NCI-H510A (cell line): ENCODE results near the gene IFITM10.

Experiments used
- DNase-seq: peaks from one replicate; lab custom pipeline; 2025; lab: John Stamatoyannopoulos, UW

IFITM10 gene

DNA sequence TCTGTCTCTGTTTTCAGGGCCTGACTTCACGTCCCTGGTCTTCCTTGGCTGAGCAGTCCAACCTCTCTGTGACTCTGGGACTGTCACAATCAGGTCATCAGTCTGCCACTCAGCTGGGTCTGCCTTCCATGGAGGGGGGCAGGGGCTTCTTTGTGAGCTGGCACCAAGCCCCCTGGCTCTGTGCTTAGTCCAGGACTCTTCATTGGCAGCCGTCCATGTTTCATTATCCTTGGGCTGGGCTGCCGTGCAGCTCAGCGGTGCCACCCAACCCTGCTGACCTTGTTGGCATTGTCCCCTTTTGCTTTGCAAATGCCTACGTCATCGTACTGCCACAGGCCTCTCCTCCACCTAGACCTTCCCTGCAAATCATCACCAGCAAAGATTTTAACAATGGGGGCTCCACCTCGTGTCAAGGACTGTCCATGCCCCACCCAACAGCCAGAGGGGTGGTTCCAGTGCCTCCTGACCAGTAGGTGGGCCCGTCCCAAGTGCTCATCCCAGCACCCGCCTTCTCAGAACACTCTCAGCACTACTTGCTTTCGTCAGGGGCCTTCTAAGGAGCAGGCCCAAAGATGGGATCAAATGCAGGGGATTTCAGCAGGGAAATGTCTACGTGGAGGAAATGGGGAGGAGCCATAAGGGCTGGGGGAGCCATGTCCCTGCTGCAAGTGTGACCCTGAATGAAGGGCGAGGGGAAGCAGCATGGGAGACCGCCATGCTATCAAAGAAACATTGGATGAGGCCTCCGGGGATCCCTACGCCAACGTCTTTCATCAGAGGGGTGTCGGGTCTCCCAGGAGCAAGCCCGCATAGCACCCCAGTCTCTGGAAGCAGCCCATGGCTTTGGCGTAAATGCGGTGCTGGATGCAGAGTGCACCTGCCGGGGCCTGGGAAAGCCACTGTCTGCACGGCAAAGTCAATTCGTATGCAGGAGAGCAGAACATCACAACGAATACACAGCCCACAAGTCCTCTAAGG is 35.2 kb downstream of the IFITM10 start:
- DNase-seq: no peak

- DNase-seq: no peak
Observed at GRCh38 chr11:1708716-1709115, 41.7 kb downstream of the IFITM10 start.

GRCh38 chr11:1707751-1708150 is 42.6 kb downstream of the IFITM10 start:
- DNase-seq: no peak

DNA sequence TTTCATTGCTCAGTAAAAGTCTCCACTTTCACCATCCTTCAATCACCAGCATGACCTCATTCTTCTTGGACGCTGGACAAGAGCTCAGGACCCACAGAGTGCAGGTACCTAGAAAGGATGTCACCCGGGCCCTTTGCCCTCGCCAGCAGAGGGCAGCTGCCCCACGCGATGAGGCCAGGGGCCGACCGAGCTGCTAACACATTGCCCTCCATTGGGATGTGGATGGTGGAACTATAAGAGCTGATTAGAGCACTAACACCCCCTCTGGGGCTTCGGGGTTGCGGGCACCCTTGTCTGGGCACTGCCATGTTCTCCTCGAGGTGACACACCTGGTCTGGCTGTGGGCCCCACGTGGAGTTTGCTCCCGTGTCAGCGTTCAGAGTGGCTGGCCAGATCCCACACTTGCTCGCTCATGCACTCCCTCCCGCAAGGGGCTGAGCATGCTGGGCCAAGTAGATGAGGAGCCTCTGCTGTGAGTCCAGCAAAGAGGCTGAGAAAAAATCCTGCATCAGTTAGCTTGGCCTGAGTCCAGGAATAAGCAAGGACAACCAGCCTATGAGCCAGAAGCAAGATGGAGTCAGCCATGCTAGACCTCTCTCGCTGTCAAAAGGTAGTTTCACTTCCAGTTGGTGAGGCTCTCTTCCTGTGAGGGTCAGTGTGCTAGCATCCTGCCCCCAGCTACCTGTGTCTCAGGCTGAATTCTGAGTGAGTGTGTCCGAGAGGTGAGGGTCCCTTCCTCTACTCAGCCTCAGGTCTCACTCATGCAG is 43.6 kb downstream of the IFITM10 start:
- no peak for DNase-seq

GRCh38 chr11:1705126-1706052 is 45.0 kb downstream of the IFITM10 start:
- no peak for DNase-seq

- no peak for DNase-seq
Observed at GRCh38 chr11:1703146-1703545, 47.2 kb downstream of the IFITM10 start.

DNA sequence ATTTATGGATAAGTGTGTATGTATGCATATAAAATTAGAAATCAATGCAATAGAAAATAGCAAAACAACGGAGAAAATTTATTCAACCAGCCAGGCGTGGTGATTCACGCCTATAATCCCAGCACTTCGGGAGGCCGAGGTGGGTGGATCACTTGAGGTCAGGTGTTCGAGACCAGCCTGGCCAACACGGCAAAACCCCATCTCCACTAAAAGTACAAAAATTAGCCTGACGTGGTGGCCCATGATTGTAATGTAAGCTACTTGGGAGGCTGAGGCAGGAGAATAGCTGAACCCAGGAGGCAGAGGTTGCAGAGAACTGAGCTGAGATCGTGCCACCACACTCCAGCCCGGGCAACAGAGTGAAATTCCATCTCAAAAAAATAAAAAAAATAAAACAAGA is 47.9 kb downstream of the IFITM10 start:
- DNase-seq: no peak

DNA sequence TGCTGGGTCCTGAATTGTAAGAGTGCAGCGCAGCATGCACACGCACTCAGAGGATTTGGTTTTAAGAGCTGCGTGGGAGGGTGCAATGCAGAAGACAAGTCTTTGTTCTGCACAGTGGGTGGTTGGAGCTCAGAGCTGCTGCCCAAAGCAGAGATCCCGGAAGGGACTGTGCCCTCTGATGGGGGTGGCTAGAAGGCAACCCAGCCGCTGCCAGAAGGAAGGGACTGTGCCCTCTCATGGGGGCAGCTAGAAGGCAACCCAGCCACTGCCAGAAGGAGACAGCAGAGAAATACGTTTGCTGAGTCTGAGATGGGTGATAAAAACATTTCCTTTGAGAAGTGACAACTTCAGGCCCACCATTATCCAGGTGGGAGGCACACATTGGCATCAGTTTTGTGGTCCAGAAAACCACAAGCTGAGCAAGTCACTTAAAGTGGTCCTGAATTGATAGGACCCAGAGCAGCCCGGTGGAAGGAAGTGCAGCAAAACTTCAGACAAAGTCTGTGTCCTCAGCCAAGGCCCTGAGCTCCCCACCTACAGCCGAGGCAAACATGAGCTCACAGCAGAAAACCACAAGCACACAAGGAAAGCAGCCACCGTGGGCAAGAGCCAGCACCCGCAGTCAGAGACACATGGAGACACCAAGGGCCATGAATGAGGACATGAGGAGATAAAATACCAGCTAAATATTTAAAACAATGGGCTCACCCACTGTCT is 49.1 kb downstream of the IFITM10 start:
- DNase-seq: no peak

DNA sequence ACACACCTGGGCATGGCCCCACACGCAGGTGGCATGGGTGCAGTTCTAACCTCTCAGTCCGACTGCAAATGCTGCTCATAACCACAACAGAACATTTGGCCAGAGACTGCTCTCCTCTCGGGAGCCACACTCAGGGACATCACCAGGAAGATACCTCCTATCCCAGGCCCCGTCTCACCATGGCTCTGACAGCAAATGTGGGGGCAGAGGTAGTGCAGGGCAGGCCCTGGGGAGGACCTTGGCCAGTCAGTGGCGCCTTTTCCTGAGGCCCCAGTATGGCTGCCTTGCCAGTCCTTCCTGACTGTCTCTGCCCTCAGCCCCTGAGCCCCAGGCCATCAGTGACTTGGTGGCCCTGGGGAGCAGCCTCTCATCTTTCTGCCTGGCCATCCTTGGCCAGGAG is 50.6 kb downstream of the IFITM10 start:
- DNase-seq: no peak

DNA sequence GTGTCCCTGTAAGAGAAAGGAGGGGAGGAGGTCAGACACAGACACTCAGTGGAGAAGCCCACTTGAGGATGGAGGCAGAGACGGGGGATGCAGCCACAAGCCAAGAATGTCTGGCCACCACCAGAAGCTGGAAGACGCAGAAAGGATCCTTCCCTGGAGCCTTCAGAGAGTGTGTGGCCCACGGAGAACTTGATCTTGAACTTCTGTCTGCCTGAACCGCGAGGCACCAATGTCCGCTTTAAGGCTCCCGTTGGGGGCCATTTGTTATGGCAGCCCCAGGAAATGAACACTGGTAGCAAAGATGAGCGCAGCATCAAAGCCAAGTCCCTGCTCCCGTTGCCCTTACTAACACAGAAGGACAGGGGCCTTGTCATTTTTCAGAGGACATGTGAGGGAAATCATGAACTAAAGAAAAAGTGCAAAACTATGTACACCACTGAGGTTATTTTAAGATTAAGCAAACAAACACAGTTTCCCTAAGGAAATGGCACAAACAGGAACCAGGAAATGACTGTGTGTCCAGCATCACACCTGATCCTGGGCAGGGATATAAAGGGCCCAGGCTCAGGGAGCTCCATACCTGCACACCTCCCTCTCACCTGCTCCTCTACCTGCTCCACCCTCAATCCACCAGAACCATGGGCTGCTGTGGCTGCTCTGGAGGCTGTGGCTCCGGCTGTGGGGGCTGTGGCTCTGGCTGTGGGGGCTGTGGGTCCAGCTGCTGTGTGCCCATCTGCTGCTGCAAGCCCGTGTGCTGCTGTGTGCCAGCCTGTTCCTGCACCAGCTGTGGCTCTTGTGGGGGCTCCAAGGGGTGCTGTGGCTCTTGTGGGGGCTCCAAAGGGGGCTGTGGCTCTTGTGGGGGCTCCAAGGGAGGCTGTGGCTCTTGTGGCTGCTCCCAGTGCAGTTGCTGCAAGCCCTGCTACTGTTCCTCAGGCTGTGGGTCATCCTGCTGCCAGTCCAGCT is 53.5 kb downstream of the IFITM10 start, which contains the start of gene KRTAP5-6:
KRTAP5-6 (plus strand) TSS at position 588 of the 963 bp plus-strand sequence; CDS start at position 639, 51 bp downstream.
- no peak for DNase-seq

- no peak for DNase-seq
Observed at GRCh38 chr11:1695548-1696108, 54.8 kb downstream of the IFITM10 start.

DNA sequence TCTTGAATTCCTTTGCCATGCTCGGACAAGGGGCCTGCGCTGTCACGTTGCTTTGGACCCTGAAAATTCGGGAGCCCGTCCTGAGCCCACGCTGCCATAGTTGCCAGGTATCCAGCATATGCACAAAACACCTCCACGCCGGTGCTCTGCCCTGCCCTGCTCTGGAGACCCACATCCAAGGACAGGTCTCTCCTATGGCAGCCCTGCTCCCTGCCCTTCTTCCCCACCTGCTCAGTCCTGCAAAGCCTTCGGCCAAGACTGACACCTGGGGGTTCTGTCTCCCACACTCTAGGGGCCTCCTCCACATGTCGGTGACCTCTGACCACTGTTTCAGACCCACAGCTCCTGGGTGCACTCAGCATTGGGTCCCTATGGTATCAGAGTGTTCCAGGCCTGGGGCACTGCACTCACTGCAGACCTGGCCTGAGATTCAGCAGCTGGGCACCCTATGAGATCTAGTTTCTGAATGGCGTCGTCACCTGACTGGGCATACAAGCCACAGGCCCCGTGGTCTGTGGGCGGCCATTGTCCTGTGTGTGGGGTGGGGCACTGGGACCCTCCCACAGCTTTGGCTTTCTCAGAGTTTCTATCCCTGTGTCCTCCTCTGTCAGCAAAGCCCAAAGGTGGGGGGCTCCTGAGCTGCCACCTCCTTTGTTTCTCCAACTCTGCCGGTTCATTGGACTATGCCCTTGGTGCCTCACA is 55.4 kb downstream of the IFITM10 start:
- DNase-seq: no peak

DNA sequence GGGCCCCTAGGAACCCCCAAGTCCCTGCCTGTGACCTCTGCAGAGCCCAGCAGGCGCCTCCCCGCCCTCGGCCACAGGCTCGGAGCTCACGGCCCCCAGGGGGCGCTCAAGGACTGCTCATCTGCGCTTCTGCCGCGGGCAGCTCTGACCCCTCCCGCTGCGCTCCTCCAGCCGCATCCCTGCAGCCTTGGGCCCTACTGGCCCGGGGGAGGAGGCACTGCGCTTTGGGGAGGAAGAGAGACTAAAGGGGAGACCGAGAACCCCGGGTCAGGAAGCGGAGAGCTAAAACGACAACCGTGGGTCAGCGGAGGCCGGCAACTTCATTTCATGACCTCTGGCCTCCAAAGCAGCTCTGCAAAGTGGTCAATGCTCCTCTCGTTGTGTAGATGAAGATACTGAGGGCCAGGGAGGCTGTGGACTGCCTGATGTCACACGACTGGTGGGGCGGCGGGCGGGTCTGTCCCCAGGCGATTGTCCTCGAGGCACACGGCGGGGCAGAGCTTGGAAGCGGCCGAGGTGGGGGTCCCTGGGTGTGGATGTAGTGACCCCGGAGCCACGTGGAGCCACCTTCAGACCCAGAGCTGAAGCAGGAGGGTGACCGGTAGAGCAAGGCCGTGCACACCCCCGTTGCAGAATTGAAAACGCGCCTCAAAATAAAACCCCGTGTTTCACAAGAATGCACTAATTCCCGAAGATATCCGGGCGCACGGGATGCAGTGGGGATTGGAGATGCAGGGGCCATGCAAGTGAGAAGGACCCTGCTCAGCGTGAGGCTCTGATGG is 56.1 kb downstream of the IFITM10 start:
- no peak for DNase-seq

- DNase-seq: no peak
Observed at GRCh38 chr11:1693327-1694063, 56.9 kb downstream of the IFITM10 start.

DNA sequence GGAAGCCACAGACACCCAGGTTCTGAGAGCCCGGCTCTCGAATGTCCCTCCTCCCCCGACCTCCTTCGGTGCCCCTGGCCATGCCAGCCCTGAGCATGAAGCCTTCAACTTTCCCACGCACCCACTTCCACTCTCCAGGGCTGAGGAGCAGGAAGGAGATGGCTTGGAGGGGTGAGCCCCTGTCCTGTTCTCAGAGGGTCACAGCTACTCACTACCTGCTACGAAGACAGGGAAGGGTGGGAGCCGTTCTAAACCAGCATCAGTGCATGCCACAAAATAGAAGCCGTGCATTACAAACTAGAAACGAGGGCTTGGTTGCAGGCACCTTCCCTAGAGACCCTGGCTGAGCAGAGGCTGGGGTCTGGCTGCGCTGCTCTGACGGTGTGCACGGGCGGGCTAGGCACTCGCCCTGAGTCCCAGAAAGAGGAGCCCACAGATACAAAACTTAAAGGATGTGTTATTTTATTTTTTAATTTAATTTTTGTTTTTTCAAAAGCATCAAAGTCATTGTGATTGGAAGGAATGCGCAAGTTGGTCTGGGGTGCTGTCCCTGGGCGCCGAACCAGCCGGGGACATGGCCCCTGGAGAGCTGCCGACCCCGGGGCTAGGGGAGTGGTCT is 57.6 kb downstream of the IFITM10 start:
- DNase-seq: no peak

DNA sequence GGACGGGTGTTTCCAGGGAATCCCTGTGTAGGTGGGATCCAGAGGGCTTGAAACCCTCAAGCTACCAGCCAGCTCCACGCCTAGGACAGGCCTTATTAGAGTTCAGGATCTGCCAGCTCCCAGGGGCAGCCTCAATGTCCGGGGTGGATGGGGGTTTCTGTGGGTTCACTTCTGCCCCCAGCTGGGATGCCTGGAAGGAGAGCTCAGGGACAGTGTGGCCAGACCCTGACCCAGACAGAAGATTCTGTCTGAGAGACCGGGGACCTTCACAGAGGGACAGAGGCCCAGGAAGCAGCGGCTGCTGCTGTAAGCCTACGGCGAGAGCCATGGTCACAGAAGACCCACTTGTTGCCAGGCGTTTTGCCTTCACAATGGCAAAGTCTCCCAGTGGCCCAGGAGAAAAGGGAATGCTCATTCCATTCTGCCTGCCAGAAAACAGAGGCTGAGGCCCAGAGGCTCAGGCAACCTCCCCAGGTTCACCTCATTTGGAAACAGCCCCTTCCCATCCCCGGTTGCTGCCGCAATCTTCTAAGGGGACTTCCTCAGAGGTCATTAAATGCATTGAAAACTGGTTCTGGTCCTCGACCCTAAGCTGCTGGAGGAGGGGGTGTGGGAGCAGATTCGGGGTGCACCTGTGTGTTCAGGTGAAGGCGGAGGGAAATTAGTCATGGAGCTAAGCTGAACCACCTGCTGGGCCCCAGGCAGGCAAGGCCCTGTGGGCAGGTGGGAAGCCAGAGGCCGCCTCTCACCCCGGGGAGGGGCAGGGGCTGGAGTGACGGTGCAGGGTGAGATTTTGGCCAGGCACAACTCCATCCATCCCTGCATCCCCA is 58.3 kb downstream of the IFITM10 start:
- no peak for DNase-seq
